Smooth muscle cell of the brain vasculature (primary cell): ENCODE measurements around the gene SLC9A1.

Experiments
- DNase-seq: peaks from one replicate; pipeline ENCODE4 v3.0.0-alpha.2; 2012; ENCODE audit warnings: low read depth, low spot score

Gene SLC9A1

DNA sequence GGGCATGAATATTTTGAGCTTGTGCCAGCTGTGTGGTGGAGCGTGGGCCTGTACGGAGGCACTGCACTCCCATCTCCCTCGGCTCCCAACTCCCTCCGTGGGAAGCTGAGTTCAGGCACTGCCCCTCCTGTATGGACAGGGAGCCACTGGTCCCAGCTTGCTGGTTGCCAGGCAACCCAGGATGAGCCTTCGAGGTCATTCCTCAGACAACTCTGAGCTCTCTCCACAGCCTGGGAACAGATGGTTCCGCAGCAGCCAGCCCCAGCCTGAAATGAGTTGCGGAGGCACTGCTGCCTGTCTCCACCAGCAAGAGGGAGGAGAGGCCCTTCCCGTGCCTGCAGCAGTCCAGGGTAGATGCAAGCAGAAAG is 83.9 kb downstream of the SLC9A1 start:
- DNase-seq = no peak

DNA sequence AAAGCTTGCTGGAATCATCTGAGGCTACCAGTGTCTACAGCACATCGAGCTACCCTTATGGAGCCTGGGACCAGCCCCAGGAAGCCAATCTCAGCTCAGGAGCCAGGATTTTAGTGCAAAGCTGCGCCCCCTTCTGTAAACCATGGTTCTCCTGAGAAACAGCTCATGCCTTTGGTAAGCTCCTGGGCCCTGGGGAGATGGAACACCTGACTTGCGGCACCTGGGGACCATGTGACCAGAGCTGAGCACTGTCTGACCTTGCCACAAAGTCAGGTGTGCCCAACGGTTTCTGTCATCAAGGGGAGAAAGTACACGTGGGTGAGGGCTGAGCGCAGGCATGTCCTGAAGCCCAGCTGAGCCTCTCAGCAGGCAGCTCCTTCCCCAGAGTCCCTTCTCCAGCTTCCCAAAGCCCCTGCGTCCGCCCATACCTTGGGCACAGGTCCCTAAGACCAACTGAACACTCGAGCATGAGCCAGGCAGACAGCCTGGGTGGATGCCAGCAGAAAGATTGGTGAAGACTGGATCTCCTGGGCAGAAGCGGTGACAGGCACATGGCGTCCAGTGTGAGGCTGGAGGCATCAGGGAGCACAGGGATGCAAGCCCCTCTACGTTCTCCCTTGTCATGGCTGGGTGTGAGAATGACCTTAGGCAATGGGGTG is 84.4 kb downstream of the SLC9A1 start:
- no peak for DNase-seq

DNA sequence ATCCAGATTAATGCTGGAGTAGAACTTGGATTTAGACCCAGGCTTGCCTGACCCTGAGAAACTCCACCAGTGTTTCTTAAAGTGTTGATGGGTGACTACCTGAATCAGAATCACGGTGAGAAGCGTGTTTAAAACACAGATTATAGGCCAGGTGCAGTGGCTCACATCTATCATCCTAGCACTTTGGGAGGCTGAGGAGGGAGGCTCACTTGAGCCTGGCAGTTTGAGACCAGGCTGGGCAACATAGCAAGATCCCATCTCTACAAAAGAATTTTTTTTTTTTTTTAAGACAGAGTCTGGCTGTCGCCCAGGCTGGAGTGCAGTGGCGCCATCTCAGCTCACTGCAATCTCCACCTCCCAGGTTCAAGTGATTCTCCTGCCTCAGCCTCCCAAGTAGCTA is 86.0 kb downstream of the SLC9A1 start:
- no peak for DNase-seq

- DNase-seq = no peak
These were observed 88.8 kb downstream of the SLC9A1 start for GRCh38 chr1:27065999-27066630.

DNA sequence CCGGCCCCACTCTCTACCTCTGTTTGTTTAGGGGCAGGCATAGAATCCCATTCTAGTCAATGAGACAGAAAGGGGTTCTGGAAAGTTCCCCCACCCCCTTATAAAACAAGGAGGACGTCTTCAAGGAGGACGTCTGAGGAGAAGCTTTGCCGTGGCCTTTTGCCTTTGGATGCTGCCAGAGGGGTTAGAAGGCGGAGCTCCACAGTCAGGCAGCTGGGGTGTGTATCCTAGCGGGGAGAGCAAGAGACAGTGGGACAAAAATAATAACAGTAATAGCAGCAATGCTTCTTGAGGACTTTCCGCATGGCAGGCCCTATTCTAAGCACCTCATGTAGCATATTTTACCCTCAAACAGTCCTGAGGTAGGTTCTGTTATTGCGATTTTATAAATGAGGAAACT is 94.0 kb downstream of the SLC9A1 start:
- DNase-seq = no peak

- DNase-seq = no peak
These were observed 95.8 kb downstream of the SLC9A1 start for GRCh38 chr1:27058966-27059669.

DNA sequence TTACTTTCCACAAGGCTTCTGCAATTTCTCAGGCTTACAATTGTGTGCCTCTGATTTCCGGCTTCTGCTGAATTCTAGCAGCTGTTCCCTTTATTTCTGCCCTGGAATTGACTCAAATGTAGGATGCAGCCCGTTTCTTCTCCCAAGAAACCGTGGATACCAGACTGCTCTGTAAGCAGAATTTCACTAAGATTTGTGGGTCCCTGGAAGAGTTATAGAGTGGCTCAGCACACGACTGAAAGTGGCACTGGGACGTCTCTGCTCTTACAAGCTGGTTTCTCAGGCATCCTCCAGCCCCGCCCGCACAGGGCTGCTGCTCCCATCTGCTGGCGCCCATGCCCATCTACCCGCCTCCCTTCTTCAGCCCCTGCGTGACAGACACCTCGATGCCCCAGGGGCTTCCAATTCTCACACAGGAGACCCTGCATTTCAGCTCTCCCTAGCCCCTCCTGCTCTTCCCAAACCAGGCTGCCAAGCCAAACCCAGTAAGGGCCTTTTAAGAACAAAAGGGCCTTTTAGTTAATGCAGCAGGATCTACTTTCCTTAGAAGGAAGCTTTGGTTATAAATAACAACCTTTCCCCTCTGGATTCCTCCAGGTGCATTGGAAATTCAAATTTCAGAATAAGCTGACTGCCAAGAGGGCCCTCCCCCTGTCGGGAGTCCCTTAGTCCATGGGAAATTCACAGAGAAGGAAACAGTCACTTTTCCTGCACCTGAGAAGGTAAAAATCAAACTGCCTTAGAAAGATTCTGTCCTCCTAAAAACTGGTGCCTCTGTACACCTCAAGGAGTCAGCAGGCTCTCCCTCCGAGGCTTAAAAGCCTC is 96.9 kb downstream of the SLC9A1 start:
- no peak for DNase-seq

GRCh38 chr1:27057389-27057788 is 97.5 kb downstream of the SLC9A1 start:
- DNase-seq = no peak

GRCh38 chr1:27053977-27054753 is 100.8 kb downstream of the SLC9A1 start:
- DNase-seq = no peak

- no peak for DNase-seq
These were observed 102.4 kb downstream of the SLC9A1 start for GRCh38 chr1:27052527-27052926.

DNA sequence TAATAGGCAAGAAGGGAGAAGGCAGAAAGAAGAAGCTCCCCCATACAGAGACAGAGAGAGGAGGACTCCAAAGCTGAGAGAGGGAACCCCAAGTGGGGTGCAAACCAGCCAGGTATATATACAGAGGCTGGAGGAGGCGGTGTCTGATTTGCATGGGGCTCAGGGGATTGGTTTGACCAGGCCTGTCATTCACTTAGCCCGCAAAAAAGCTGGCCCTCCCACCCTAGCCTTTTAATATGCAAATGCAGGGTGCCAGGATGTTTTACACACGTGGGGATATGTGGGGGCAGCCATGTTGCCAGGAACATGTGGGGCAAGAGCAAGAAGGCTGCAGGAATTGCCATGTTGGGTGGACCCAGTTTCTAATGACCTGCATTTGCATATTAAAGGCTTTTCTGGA is 105.3 kb downstream of the SLC9A1 start:
- DNase-seq = no peak

GRCh38 chr1:27049100-27049499 is 105.8 kb downstream of the SLC9A1 start:
- no peak for DNase-seq
